ENCODE results near the gene RABGEF1. TPM values are rescaled to one million over a fixed set of nuclear protein-coding genes. Genes with fewer than 3 reads are reported as not detected.

Gene RABGEF1
- total and polyA plus RNA-seq, 2 experiments from 2014 or later, result 14.7 to 17.5 TPM

- H3K36me3 ChIP-seq (ENCODE audit: insufficient read depth), result no peaks in the 10 kb centered on the region
- Mint-ChIP-seq H3K27me3 (ENCODE audit: insufficient read depth, low read depth, poor library complexity) (peaks cover 14% of the 10 kb centered on the region), H3K4me3 (no peak overlapping the region), H3K27ac (no peak overlapping the region), H3K9me3 (peaks cover 10% of the 10 kb centered on the region; the same call in 2 of the 3 replicates), H3K36me3 (ENCODE audit: low read depth) (no peaks in the 10 kb centered on the region), H3K4me1 (peaks cover 8% of the 10 kb centered on the region; the same call in 2 of the 3 replicates)
- no peaks in the 10 kb centered on the region for H3K27me3 ChIP-seq (ENCODE audit: insufficient read depth)
- H3K27ac ChIP-seq (ENCODE audit: low read depth), result no peak overlapping the region
- no peak overlapping the region for H3K4me3 ChIP-seq
- no peaks in the 10 kb centered on the region for H4K20me1 ChIP-seq (replicated peaks; ENCODE audit: insufficient read depth)
- ATAC-seq (no peak), DNase-seq (ENCODE audit: low spot score) (no peak)
- H3F3A ChIP-seq (replicated peaks; ENCODE audit: low read depth), result 0 out of 2 replicates have a peak, but pooled peaks cover 5% of the 10 kb centered on the region
- H3K4me1 ChIP-seq (ENCODE audit: insufficient read depth), result peaks cover 2% of the 10 kb centered on the region; the same call in 1 of the 2 replicates
- no peaks in the 10 kb centered on the region for H3K79me2 ChIP-seq (replicated peaks; ENCODE audit: insufficient read depth)
- no peaks in the 10 kb centered on the region for H3K9me2 ChIP-seq (ENCODE audit: insufficient read depth)
- no peak overlapping the region for H2AFZ ChIP-seq
- TF ChIP-seq REST (IDR thresholded peaks at IDR 0.05; ENCODE audit: unreplicated experiment) (no peak), CREB1 (CRISPR knock-in tag; IDR thresholded peaks at IDR 0.05; ENCODE audit: low read depth) (no peak), EZH2phosphoT487 (IDR thresholded peaks at IDR 0.05; ENCODE audit: unreplicated experiment) (no peak), NANOG (IDR thresholded peaks at IDR 0.05; ENCODE audit: borderline replicate concordance) (no peak)
- no peak overlapping the region for H3K4me2 ChIP-seq
Observed at GRCh38 chr7:66840316-66840715, 99.8 kb downstream of the RABGEF1 start.

GRCh38 chr7:66841898-66842297, 101.4 kb downstream of the RABGEF1 start:
- peaks cover 13% of the 10 kb centered on the region for H3K4me1 ChIP-seq (ENCODE audit: insufficient read depth)
- H3K79me2 ChIP-seq (replicated peaks; ENCODE audit: insufficient read depth), result peaks cover 8% of the 10 kb centered on the region; the same call in 1 of the 2 replicates
- no peaks in the 10 kb centered on the region for H3K36me3 Mint-ChIP-seq (ENCODE audit: low read depth)
- H3K4me1 Mint-ChIP-seq, result peaks cover 22% of the 10 kb centered on the region
- peaks cover 7% of the 10 kb centered on the region; the same call in 2 of the 3 replicates for H3K9me3 Mint-ChIP-seq
- H3K4me2 ChIP-seq, result no peak overlapping the region
- H3K27me3 ChIP-seq (ENCODE audit: insufficient read depth), result no peaks in the 10 kb centered on the region
- H3K9me2 ChIP-seq (ENCODE audit: insufficient read depth), result no peaks in the 10 kb centered on the region
- H3K4me3 ChIP-seq, result no peak overlapping the region
- H3K27ac Mint-ChIP-seq, result no peak overlapping the region
- ATAC-seq (no peak), DNase-seq (ENCODE audit: low spot score) (no peak)
- H3K27ac ChIP-seq (ENCODE audit: low read depth), result no peak overlapping the region
- H3K4me3 Mint-ChIP-seq, result no peak overlapping the region
- H3K27me3 Mint-ChIP-seq (ENCODE audit: insufficient read depth, low read depth, poor library complexity), result peaks cover 19% of the 10 kb centered on the region
- H3F3A ChIP-seq (replicated peaks; ENCODE audit: low read depth), result peaks cover 5% of the 10 kb centered on the region; the same call in 1 of the 2 replicates
- H3K36me3 ChIP-seq (ENCODE audit: insufficient read depth), result no peaks in the 10 kb centered on the region
- no peak overlapping the region for H2AFZ ChIP-seq
- no peaks in the 10 kb centered on the region for H4K20me1 ChIP-seq (replicated peaks; ENCODE audit: insufficient read depth)
- TF ChIP-seq CTCF (conservative IDR thresholded peaks at IDR 0.05; ENCODE audit: low read depth in 2 of 2) (no peak), CREB1 (CRISPR knock-in tag; IDR thresholded peaks at IDR 0.05; ENCODE audit: low read depth) (no peak), EZH2 (IDR thresholded peaks at IDR 0.05; ENCODE audit: low read depth, unreplicated experiment) (no peak), JUNB (IDR thresholded peaks at IDR 0.05; ENCODE audit: unreplicated experiment) (no peak), POLR2AphosphoS5 (IDR thresholded peaks at IDR 0.05; ENCODE audit: low read depth) (no peak), STAT1 (IDR thresholded peaks at IDR 0.05; ENCODE audit: unreplicated experiment) (no peak), EZH2phosphoT487 (IDR thresholded peaks at IDR 0.05; ENCODE audit: unreplicated experiment) (no peak), NANOG (IDR thresholded peaks at IDR 0.05; ENCODE audit: borderline replicate concordance) (no peak), ZNF462 (CRISPR knock-in tag; IDR thresholded peaks at IDR 0.05) (no peak)
